ENCODE data around the gene SLC25A33. TPM values are rescaled to one million over a fixed set of nuclear protein-coding genes. Genes with fewer than 3 reads are reported as not detected.

Gene SLC25A33
- total RNA-seq, 4 donors from 2014 or later = 1.0 to 6.1 (median 3.3) TPM

GRCh38 chr1:9631613-9632012 lies 92.3 kb downstream of the SLC25A33 start:
- TF ChIP-seq POLR2A (IDR thresholded peaks at IDR 0.05) = no peak
- TF ChIP-seq, protein P1, sequence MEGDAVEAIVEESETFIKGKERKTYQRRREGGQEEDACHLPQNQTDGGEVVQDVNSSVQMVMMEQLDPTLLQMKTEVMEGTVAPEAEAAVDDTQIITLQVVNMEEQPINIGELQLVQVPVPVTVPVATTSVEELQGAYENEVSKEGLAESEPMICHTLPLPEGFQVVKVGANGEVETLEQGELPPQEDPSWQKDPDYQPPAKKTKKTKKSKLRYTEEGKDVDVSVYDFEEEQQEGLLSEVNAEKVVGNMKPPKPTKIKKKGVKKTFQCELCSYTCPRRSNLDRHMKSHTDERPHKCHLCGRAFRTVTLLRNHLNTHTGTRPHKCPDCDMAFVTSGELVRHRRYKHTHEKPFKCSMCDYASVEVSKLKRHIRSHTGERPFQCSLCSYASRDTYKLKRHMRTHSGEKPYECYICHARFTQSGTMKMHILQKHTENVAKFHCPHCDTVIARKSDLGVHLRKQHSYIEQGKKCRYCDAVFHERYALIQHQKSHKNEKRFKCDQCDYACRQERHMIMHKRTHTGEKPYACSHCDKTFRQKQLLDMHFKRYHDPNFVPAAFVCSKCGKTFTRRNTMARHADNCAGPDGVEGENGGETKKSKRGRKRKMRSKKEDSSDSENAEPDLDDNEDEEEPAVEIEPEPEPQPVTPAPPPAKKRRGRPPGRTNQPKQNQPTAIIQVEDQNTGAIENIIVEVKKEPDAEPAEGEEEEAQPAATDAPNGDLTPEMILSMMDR (IDR thresholded peaks at IDR 0.05) = no peak
- intact Hi-C loops (cut with DNase I; ENCODE audit: low total_unique reads) = no loop called here
- H3K27me3 ChIP-seq = no peaks in the 10 kb centered on the region

DNA sequence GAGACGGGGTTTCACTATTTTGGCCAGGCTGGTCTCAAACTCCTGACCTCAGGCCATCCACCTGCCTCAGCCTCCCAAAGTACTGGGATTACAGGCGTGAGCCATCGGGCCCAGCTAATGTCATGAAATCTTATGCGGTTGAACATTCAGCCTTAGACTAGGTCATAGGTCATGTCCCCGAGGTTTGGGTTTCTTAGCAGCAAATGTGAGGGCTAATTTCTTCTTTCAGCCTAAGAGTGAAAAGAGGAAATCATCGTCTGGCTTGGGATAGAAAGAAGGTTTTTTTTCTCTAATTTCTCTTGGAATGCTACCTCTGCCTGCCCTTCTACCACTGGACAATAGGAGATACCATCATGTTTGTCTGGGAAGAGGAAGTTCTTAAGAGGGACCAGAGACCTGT lies 94.2 kb downstream of the SLC25A33 start:
- DNase-seq = no peak
- intact Hi-C loops (cut with DNase I; ENCODE audit: low total_unique reads) = no loop called here
- no peaks in the 10 kb centered on the region for H3K4me1 ChIP-seq
- H3K27ac ChIP-seq = no peak overlapping the region
- no peak for TF ChIP-seq POLR2A (IDR thresholded peaks at IDR 0.05)
- TF ChIP-seq, protein P1 (IDR thresholded peaks at IDR 0.05) = no peak
- H3K36me3 ChIP-seq = no peaks in the 10 kb centered on the region
- H3K27me3 ChIP-seq = no peaks in the 10 kb centered on the region
- H3K9me3 ChIP-seq = no peaks in the 10 kb centered on the region
- no peak overlapping the region for H3K4me3 ChIP-seq

More at GRCh38 chr1:9631613-9632012, 92.3 kb downstream of the SLC25A33 start:
- H3K9me3 ChIP-seq = no peaks in the 10 kb centered on the region
- no peak overlapping the region for H3K4me3 ChIP-seq
- no peak for DNase-seq
- H3K4me1 ChIP-seq = no peaks in the 10 kb centered on the region
- H3K27ac ChIP-seq = no peak overlapping the region
- no peaks in the 10 kb centered on the region for H3K36me3 ChIP-seq

DNA sequence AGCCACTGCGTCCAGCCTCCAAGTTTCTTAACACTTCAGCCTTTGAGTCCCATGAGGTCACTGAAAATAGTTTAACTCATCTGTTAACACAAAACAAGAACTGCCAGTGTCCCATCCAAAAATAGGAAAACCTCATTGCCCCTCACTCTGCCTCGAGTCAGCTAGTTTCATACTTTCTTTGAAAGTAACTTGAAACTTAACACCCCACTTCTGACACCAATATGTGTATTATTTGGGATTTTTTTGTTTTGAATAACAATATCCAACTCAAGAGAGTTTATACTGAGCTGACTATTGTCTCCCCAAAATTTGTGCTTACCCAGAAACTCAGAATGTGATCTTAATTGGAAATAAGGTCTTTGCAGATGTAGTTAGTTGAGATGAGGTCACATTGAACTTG lies 95.3 kb downstream of the SLC25A33 start:
- H3K4me3 ChIP-seq = no peak overlapping the region
- no peaks in the 10 kb centered on the region for H3K27me3 ChIP-seq
- no peaks in the 10 kb centered on the region for H3K36me3 ChIP-seq
- H3K4me1 ChIP-seq = no peaks in the 10 kb centered on the region
- intact Hi-C loops (cut with DNase I; ENCODE audit: low total_unique reads) = no loop called here
- TF ChIP-seq, protein P1 (IDR thresholded peaks at IDR 0.05) = no peak
- no peak for TF ChIP-seq POLR2A (IDR thresholded peaks at IDR 0.05)
- DNase-seq = no peak
- no peaks in the 10 kb centered on the region for H3K9me3 ChIP-seq
- no peak overlapping the region for H3K27ac ChIP-seq

Other genes starting within 250 kb of the SLC25A33 start
- gene SPSB1, start 246.6 kb upstream of the SLC25A33 start, total RNA-seq = 10 to 100 TPM; 12.3 to 29.6 (median 20.7) TPM
- 10 to 100 TPM in 1 of 4 donors, 1 to 10 TPM in 1, under 1 TPM in 2; 0.29 to 20.2 (median 4.0) TPM for gene TMEM201, start 49.4 kb downstream of the SLC25A33 start, total RNA-seq
- gene PIK3CD, start 112.3 kb downstream of the SLC25A33 start, total RNA-seq = 1 to 10 TPM; 4.6 to 9.7 (median 7.4) TPM

Measured in uterus (tissue), 4 donors.